Stimulated activated CD4-positive, alpha-beta T cell treated with anti-CD3 and anti-CD28 coated beads, Interleukin-15, amount 100 ng/mL, for 24 hours (primary cell): Measurements from ENCODE around the gene BAIAP2.
"Not testable (repeated sequence)": the region's sequence is repeated elsewhere in the genome, so short reads cannot be mapped to it uniquely, and the experiment has no call there.

Experiments
- DNase-seq: peaks from one replicate; pipeline ENCODE4 v3.0.0-alpha.2; 2020

BAIAP2 gene

GRCh38 chr17:81146208-81146607 lies 111.3 kb downstream of the BAIAP2 start:
- not testable (repeated sequence) for DNase-seq

DNA sequence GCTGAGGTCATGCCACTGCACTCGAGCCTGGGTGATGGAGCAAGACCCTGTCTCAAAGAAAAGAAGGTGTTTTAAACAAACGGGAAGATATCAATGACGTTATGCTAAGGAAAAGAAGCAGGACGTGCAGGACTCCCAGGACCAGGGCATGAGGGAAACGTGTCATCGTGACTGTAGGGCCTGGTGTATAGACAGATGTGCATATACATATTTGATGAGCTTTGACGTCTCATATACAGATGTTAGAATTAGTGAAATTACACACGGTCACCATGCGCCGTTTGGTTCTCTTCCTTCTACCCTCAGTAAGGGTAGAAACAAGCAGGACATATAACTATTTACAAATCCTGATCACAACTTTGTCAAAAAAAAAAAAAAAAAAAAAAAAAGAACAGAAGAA lies 112.8 kb downstream of the BAIAP2 start:
- no peak for DNase-seq

DNA sequence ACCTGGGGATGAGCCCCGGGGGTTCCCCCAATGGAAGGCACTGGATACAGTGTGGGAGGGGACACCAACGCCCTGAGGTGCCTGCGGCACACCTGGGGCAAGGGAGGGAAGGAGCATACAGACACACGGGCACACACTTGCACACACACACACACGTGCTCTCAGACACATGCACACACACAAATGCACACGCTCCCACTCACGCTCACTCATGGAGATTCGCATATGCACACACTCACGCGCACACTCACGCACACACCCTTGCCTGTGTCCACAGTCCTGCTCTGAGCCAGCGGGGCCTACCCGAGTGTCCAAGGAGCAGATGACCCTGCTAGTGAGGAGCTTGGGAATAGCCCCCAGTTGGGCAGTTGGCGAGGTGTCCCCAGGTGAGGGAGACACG lies 113.6 kb downstream of the BAIAP2 start:
- DNase-seq, result no peak

- DNase-seq, result no peak
These were observed 114.1 kb downstream of the BAIAP2 start for GRCh38 chr17:81148986-81149533.

GRCh38 chr17:81150377-81151077 lies 115.6 kb downstream of the BAIAP2 start:
- no peak for DNase-seq

DNA sequence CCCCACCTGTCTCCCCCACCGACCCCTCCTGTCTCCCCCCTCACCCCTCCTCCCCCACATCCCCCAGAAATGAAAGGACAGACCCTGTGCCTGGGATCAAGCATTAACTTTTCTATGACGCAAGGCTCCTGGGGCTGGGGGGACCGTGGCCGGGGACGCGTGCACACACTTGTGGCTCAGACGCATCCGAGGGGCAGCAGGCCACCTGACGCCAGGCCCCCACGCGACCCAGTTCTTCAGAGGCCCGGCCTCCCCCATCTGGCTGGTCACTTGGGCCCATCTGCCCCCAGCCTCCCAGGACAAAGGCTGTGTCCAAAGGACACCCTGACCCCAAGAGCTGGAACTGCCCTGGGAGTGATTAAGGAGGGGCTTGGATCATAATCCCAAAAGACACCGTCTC lies 116.3 kb downstream of the BAIAP2 start:
- DNase-seq, result no peak

DNA sequence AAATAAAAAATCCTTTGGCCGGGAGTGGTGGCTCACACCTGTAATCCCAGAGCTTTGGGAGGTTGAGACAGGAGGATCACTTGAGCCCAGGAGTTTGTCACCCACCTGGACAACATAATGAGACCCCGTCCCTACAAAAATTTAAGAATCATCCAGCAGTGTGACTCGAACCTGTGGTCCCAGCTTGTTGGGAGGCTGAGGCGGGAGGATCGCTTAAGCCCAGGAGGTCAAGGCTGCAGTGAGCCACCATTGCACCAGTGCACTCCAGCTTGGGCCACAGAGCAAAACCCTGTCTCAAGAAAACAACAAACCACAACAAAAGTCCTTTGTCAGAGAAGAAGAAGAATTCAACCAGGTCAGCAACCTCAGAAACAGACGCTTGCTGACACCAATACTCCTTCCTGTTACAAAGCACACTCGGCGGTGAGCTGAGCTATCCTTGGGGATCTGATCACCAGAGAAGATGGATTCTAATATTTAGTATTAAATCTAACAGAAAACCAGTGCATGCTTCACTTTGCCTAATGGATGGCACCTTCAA lies 117.4 kb downstream of the BAIAP2 start:
- no peak for DNase-seq

DNA sequence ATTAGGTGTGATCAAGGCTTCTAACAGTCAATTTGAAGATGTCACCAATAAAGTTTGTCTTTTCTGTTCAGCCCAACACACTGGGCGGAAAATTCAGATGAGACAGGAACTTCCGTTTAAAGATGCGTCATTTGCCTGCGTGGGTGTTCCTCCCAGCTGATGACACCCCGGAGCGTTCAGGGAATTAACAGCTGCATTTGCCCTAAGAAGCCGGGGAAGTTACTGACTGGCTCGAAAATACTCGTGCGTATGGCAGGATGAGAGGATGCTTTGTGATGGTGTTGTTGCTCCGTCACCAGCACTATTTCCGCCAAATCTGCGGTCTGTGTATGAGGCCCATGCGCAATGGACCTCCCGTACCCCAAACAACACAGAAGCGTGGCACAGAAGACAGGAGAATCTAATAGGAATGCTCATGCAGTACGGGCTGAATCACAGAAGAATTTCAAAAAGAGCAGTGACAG lies 118.4 kb downstream of the BAIAP2 start:
- DNase-seq, result no peak

- DNase-seq, result not testable (repeated sequence)
These were observed 119.1 kb downstream of the BAIAP2 start for GRCh38 chr17:81154016-81154415.

GRCh38 chr17:81154961-81155360 lies 120.0 kb downstream of the BAIAP2 start:
- DNase-seq, result no peak

DNA sequence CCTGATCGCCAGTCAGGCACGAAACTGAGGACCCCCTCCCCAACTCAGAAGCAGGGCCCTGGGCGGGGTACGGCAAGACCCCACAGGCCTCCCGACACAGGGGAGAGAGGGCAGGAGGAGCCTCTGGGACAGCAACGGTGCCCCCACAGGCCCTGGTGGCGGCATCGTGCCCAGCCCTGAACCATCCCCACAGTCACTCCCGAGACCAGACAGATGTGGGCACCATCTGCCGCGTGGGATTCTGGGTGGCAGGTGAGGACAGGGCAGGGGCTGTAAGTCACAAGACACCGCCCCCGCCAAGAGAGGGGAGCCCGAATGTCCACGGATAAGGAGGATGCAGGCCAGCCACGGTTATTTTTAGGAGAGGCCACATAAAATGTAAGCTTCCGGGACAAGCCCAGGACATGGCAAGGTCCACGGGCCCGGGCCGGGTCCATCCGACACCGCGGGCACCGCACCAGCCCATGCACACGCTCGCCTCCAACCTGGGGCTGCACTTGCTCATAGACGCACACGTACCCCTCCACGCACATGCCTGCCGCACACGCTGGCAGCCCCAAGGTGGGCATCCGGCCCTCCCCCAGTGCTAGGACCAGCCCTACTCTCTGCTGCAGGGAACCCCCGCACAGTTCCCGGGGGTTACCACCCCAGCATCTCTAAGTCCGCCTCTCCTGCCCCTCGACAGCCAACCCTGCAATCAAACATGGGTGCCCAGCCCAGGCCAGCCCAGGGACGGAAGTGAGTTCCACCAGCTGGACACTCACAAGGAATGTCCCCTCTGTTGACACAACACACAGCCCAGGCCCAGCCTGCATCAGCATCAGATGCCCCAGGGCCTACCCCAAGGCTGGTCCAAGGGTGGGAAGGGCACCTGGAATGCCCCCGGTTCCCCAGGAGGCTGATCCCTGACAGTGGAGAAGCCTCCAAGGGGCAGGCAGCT lies 122.2 kb downstream of the BAIAP2 start:
- no peak for DNase-seq

GRCh38 chr17:81157848-81158687 lies 123.1 kb downstream of the BAIAP2 start:
- DNase-seq, result no peak

DNA sequence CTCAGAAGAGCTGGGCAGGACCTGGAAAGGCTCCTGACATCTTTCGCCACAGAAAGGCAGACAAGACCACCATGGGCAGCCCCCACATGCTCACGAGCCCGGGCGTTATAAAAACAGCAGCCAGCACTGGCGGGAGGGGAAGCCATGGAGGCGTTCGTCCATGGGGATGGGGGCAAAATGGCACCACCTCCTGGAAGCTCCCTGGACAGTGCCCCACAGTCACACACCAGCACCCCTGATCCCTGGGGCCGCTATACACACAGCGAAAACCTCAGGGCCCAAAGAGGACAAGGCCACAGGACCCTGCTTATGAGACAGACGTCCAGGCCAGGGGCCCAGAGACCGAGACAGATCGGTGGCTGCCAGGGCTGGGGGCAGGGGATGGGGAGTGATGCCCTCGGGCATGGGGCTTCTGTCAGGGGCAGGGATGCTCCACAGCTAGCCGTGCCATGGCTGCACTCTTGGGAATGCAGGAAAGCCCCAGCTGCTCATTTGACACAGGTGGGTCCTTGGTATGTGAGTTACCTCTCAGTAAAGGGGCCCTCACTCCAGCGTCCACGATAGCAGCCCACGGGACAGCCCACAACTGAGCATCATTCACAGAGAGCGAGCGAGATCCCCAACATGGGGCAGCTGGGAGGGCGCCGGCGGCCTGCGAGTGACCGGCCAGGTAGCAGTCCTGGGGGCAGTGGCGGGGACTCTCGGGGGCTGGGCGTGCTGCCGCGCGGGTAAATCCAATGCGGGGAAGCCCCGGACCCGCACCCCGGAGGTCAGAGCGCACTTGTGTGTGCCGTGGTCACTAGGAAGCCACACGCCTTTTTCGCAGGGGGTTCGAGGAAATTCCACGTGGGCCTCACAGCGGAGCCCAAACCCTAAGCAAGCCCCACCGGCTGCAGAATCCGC lies 124.0 kb downstream of the BAIAP2 start:
- no peak for DNase-seq

GRCh38 chr17:81159611-81160265 lies 124.8 kb downstream of the BAIAP2 start:
- no peak for DNase-seq

GRCh38 chr17:81160306-81160705 lies 125.4 kb downstream of the BAIAP2 start:
- DNase-seq, result no peak

- DNase-seq, result no peak
These were observed 125.9 kb downstream of the BAIAP2 start for GRCh38 chr17:81160747-81161453.

DNA sequence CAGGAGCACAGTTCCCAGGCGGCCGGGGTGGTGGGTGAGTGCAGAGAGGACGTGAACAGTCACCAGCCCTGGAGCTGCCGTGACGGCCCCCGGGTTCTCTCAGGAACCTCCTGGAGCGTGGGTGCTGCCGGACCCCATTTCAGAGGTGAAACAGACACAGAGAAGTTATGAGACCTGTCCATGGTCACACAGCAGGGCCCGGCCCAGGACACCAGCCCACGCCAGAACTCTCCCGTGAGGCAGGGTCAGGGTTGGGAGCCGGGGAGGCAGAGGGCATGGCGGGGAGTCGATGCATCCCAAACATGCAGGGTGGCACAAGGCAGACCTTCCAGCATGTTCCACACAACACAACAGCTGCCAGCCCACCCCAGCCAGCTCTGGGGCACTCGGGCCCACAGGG lies 126.6 kb downstream of the BAIAP2 start:
- no peak for DNase-seq

DNA sequence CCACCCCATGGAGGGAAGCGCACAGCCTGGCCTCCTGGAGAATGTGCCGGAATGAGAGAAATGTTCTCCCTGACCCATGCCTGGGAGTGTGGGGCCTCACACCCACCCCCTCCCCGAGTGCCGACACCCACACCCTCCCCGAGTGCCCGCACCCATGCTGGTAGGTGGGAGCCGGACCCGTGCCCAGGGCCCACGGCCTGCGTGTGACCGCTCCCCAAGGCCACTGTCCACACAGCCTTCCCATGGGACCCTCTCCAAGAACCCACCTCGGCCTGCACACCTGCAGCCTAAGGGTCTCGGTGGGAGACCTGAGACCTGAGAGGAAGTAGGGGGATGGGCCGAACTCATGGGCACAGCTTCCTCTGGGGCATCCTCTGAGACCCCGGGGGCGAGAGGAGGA lies 127.0 kb downstream of the BAIAP2 start:
- no peak for DNase-seq

- DNase-seq, result no peak
These were observed 127.5 kb downstream of the BAIAP2 start for GRCh38 chr17:81162491-81162890.

- no peak for DNase-seq
These were observed 128.2 kb downstream of the BAIAP2 start for GRCh38 chr17:81163051-81163695.
